Activated CD4-positive, alpha-beta T cell treated with anti-CD3 and anti-CD28 coated beads, Interleukin-2, amount 10 ng/mL, durations not matched to agents 24 days and 14 days (primary cell): ENCODE measurements around the gene ERF. TPM values are rescaled to one million over a fixed set of nuclear protein-coding genes. Genes with fewer than 3 reads are reported as not detected.

Source experiments
- DNase-seq: peaks from one replicate; pipeline ENCODE4 v3.0.0; 2022
- H3K27ac Mint-ChIP-seq: one replicate; pipeline ENCODE4 v1.8.0; 2022; ENCODE audit warnings: mild to moderate bottlenecking, mixed read lengths
- H3K27me3 Mint-ChIP-seq: one replicate; pipeline ENCODE4 v1.8.0; 2022; ENCODE audit warnings: mixed read lengths
- H3K36me3 Mint-ChIP-seq: one replicate; pipeline ENCODE4 v1.8.0; 2022; ENCODE audit warnings: low read depth, mild to moderate bottlenecking, mixed read lengths
- H3K4me1 Mint-ChIP-seq: one replicate; pipeline ENCODE4 v1.8.0; 2021; ENCODE audit warnings: mixed read lengths
- H3K4me3 Mint-ChIP-seq: one replicate; pipeline ENCODE4 v1.8.0; 2022; ENCODE audit warnings: mild to moderate bottlenecking, moderate library complexity, mixed read lengths
- H3K9me3 Mint-ChIP-seq: one replicate; pipeline ENCODE4 v1.8.0; 2021; ENCODE audit warnings: mixed read lengths
- intact Hi-C: fragments of 100-400 bp; cut with micrococcal nuclease; formaldehyde crosslinking; loops from one replicate; pipeline ENCODE4 v1.15.1; 2023
- total RNA-seq: library from RNA; stranded (reverse); gene quantifications from 2 replicates; pipeline ENCODE4 v1.2.3, GENCODE V29; 2022

ERF gene
- total RNA-seq, 1 donor from 2014 or later, result 71.6 TPM

DNA sequence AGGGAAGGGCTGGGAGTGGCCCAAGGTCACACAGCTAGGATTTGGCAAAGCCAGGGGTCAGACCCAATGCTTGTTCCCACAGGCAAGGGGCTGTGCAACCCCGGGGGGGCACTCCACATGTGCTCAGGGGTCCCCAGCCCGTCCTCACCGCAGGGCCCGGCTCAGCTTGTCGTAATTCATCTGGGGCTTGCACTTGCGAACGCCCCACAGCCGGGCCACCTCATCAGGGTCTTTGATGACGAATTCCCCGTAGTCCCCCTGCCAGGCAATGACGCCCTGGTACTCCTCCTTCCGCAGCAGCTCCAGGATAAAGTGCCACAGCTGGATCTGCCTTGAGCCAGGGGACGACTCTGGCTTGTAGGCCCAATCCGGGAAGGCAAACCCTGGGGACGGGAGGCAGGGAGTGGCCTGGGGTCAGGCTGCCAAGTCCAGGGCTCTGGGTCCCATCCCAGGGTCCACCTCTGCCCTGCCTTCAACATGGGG lies 4.7 kb downstream of the ERF start:
- peak overlapping the region; percentile 57 for H3K4me3 Mint-ChIP-seq
- no peaks in the 10 kb centered on the region for H3K27me3 Mint-ChIP-seq
- no peak for DNase-seq
- peaks cover 18% of the 10 kb centered on the region for H3K36me3 Mint-ChIP-seq
- peak overlapping the region; percentile 58 for H3K27ac Mint-ChIP-seq
- peaks cover 21% of the 10 kb centered on the region for H3K4me1 Mint-ChIP-seq
- no peaks in the 10 kb centered on the region for H3K9me3 Mint-ChIP-seq
- intact Hi-C loops, result no loop called here

DNA sequence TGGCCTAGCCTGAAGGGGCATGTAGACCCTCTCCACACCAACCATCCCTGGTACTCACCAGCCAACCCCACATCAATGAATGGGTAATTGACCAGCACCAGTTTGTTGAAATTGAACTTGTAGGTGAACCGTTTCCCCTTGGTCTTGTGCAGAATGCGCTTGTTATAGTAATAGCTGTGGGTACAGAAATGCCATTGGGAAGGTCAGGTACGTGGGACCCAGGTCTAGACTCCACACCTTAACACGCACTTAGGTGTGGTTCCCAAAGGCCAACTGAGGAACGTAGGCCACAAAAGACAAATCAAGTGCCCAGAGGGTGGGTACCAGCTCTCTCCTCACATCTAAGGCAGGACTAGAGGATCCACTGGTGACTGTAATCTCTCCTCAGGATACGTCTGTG lies 5.2 kb downstream of the ERF start:
- intact Hi-C loops, result no loop called here
- peaks cover 26% of the 10 kb centered on the region for H3K4me1 Mint-ChIP-seq
- DNase-seq, result no peak
- H3K36me3 Mint-ChIP-seq, result peaks cover 20% of the 10 kb centered on the region
- no peaks in the 10 kb centered on the region for H3K27me3 Mint-ChIP-seq
- no peak overlapping the region for H3K4me3 Mint-ChIP-seq
- no peaks in the 10 kb centered on the region for H3K9me3 Mint-ChIP-seq
- H3K27ac Mint-ChIP-seq, result peak overlapping the region; percentile 58

- Mint-ChIP-seq H3K4me1 (peaks cover 28% of the 10 kb centered on the region), H3K27me3 (no peaks in the 10 kb centered on the region), H3K9me3 (no peaks in the 10 kb centered on the region), H3K4me3 (no peak overlapping the region), H3K27ac (no peak overlapping the region), H3K36me3 (peaks cover 20% of the 10 kb centered on the region)
- DNase-seq, result no peak
- intact Hi-C loops, result no loop called here
Observed at GRCh38 chr19:42249149-42249750, 5.7 kb downstream of the ERF start.

DNA sequence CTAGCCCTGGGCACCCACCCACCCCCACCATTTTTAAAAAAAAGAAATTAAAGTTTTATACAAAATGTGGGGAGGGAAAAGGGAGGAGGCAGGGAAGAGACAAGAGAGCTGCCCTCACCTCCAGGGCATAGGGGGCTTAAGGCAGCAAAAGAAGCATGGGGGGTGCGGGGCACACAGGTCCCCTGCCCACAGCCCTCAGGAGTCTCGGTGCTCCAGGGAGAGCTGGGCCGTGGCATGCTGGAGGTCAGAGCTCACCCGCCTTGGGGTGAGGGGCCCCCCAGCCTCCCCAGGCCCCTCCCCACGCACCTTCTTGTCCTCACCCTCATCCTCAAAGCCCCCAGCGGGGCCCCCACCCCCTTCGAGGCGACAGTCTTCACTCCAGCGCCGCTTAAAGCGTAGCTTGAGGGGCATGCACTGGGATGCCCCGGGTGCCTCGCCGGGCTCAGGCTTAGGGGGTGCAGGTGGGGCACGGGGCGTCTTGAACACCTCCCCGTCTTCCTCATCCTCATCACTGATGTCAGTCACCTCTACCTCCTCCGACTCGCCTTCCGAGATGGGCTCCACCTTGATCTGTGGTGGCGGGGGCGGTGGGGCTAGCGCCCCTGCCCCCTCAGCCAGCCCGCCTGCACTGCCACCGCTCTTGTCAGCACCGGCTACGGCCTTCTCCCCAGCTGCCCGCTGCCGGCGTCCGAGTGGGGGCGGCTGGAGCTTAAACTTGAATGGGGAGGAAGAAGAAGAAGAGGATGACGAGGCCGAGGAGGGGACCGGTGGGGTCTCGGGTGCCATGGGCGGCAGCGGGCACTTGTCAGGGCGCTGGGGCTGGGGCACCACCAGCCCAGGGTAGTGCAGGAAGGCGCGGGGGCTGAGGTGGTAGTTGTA lies 6.4 kb downstream of the ERF start:
- Mint-ChIP-seq H3K4me1 (peaks cover 28% of the 10 kb centered on the region), H3K9me3 (no peaks in the 10 kb centered on the region), H3K36me3 (peaks cover 20% of the 10 kb centered on the region), H3K4me3 (no peak overlapping the region), H3K27me3 (no peaks in the 10 kb centered on the region), H3K27ac (no peak overlapping the region)
- intact Hi-C loops, result no loop called here
- no peak for DNase-seq

- H3K27me3 Mint-ChIP-seq, result no peaks in the 10 kb centered on the region
- intact Hi-C loops, result no loop called here
- H3K9me3 Mint-ChIP-seq, result no peaks in the 10 kb centered on the region
- H3K4me1 Mint-ChIP-seq, result peaks cover 27% of the 10 kb centered on the region
- H3K36me3 Mint-ChIP-seq, result peaks cover 19% of the 10 kb centered on the region
- no peak overlapping the region for H3K27ac Mint-ChIP-seq
- no peak overlapping the region for H3K4me3 Mint-ChIP-seq
- DNase-seq, result no peak
Observed at GRCh38 chr19:42247640-42248199, 7.2 kb downstream of the ERF start.

GRCh38 chr19:42246922-42247639 lies 7.8 kb downstream of the ERF start:
- H3K27ac Mint-ChIP-seq, result no peak overlapping the region

GRCh38 chr19:42246143-42246921 lies 8.6 kb downstream of the ERF start:
- no peak overlapping the region for H3K4me3 Mint-ChIP-seq
- peaks cover 20% of the 10 kb centered on the region for H3K4me1 Mint-ChIP-seq
- intact Hi-C loops, result no loop called here
- no peaks in the 10 kb centered on the region for H3K9me3 Mint-ChIP-seq
- H3K27me3 Mint-ChIP-seq, result no peaks in the 10 kb centered on the region
- no peak overlapping the region for H3K27ac Mint-ChIP-seq
- DNase-seq, result no peak
- peaks cover 13% of the 10 kb centered on the region for H3K36me3 Mint-ChIP-seq

More at GRCh38 chr19:42246922-42247639, 7.8 kb downstream of the ERF start:
- H3K27me3 Mint-ChIP-seq, result no peaks in the 10 kb centered on the region
- no peak overlapping the region for H3K4me3 Mint-ChIP-seq
- H3K9me3 Mint-ChIP-seq, result no peaks in the 10 kb centered on the region
- DNase-seq, result no peak
- intact Hi-C loops, result no loop called here
- H3K36me3 Mint-ChIP-seq, result peaks cover 16% of the 10 kb centered on the region
- H3K4me1 Mint-ChIP-seq, result peaks cover 23% of the 10 kb centered on the region

DNA sequence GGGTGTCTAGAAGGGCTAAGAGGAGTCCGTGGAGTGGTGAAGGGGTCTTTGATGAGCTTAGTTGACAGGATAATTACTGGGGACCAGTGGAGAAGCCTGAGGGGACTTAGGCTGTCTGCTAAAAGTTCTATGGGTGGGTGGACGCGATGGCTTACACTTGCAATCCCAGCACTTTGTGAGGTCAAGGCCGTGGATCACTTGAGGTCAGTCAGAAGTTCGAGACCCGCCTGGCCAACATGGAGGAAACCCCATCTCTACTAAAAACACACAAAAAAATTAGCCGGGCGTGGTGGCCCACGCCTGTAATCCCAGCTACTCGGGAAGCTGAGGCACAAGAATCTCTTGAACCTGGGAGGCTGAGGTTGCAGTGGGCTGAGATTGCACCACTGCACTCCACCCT lies 9.7 kb downstream of the ERF start:
- intact Hi-C loops, result no loop called here
- Mint-ChIP-seq H3K27ac (peak overlapping the region; percentile 93), H3K27me3 (no peaks in the 10 kb centered on the region), H3K4me1 (peaks cover 26% of the 10 kb centered on the region), H3K36me3 (peaks cover 15% of the 10 kb centered on the region), H3K4me3 (peak overlapping the region; percentile 90), H3K9me3 (no peaks in the 10 kb centered on the region)
- no peak for DNase-seq

GRCh38 chr19:42244347-42245220 lies 10.3 kb downstream of the ERF start:
- Mint-ChIP-seq H3K4me3 (peak overlapping the region; percentile 90), H3K9me3 (no peaks in the 10 kb centered on the region)

DNA sequence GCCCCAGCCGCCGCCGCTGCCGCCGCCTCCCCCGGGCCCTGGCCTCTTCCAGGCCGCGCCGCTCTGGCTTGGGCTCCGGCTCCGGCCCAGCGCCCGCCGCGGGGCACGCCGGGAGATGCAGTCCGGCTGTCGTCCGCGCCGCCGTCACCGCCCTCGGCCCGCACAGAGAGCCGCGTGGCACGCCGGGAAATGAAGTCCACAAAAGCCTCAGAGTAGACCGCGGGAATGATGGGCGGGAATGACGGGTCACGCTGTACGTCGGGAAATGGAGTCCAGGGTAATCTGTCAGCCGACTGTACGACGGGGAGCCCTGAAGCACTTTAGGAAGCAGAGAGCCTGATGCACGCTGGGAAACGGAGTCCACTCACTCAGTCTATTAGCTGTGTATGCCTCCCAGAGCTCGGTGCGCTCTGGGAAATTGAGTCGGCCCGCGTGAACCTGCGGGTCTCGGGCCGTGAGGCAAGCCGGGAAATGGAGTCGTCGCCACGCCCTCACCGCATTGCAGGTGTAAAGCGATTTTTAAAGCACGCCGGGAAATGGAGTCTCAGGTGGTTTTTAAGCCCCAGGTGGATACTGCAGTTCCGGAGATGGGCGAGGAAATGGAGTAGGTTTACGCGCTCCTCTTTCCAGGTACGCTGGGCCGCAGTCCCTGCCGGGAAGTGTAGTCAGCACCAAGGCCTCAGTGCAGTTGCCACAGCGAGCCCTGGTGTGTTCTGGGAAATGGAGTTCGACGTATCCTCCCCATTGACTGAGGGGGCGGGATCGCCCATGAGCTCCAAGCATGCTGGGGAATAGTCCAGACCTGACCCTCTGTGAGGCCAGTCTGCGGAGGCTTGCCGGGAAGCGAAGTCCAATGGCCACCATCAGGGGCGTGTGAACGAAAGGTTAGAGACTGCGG lies 12.2 kb downstream of the ERF start, which contains the start of gene GSK3A:
GSK3A (minus strand) TSS at position 91 of the 898 bp plus-strand sequence. CDS start 137 bp downstream, outside the sequence.
- H3K36me3 Mint-ChIP-seq, result peaks cover 16% of the 10 kb centered on the region
- peak; percentile 99 for DNase-seq
- H3K27ac Mint-ChIP-seq, result peak within 1 kb of the TSS; percentile 93
- no peaks in the 10 kb centered on the region for H3K27me3 Mint-ChIP-seq
- peak within 1 kb of the TSS; percentile 90 for H3K4me3 Mint-ChIP-seq
- H3K4me1 Mint-ChIP-seq, result peaks cover 37% of the 10 kb centered on the region
- H3K9me3 Mint-ChIP-seq, result no peaks in the 10 kb centered on the region
- intact Hi-C loops, result loop anchor here (1.0 to 2.0 kb wide), 5 partner anchors 22 to 120 kb away; partner anchors contain the start of genes PAFAH1B3, POU2F2, PRR19 and ZNF526

More at GRCh38 chr19:42244347-42245220, 10.3 kb downstream of the ERF start:
- Mint-ChIP-seq H3K36me3 (peaks cover 16% of the 10 kb centered on the region), H3K27ac (peak overlapping the region; percentile 93), H3K27me3 (no peaks in the 10 kb centered on the region), H3K4me1 (peaks cover 31% of the 10 kb centered on the region)
- intact Hi-C loops, result loop anchor here (1.0 kb wide), 4 partner anchors 11 to 81 kb away; partner anchors contain the start of genes ERF and MEGF8
- peak; percentile 97 for DNase-seq

DNA sequence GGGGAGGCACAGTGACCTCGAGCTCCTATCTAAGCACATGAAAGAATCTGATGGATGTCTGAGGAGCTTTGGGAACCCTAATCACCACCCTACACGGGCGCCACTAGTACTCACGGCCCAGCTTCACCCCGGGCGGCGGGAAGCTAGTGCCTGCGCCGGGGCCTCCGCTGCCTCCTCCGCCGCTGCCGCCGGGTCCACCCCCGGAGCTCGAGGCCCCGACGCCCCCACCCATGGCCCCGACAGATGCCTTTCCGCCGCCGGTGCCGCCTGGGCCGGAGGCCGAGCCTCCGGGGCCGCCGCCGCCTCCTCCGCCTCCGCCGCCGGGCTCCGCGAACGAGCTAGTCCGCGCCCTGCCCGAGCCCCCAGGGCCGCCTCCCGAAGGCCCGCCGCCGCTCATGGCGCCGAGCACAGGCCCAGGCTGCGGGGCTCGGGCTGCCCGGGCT lies 12.8 kb downstream of the ERF start:
- H3K4me1 Mint-ChIP-seq, result peaks cover 37% of the 10 kb centered on the region

More for the DNA sequence above, 12.8 kb downstream of the ERF start:
- no peaks in the 10 kb centered on the region for H3K27me3 Mint-ChIP-seq
- H3K36me3 Mint-ChIP-seq, result peaks cover 16% of the 10 kb centered on the region
- peak overlapping the region; percentile 88 for H3K27ac Mint-ChIP-seq
- peak overlapping the region; percentile 90 for H3K4me3 Mint-ChIP-seq
- intact Hi-C loops, result loop anchor here (1.0 to 2.0 kb wide), 4 partner anchors 22 to 119 kb away; partner anchors contain the start of genes POU2F2 and ZNF526
- DNase-seq, result no peak
- H3K9me3 Mint-ChIP-seq, result no peaks in the 10 kb centered on the region
